ENCODE measurements around the gene LEUTX. TPM values are rescaled to one million over a fixed set of nuclear protein-coding genes. Genes with fewer than 3 reads are reported as not detected.

The LEUTX gene
- total and polyA plus RNA-seq, 9 donors: not detected

DNA sequence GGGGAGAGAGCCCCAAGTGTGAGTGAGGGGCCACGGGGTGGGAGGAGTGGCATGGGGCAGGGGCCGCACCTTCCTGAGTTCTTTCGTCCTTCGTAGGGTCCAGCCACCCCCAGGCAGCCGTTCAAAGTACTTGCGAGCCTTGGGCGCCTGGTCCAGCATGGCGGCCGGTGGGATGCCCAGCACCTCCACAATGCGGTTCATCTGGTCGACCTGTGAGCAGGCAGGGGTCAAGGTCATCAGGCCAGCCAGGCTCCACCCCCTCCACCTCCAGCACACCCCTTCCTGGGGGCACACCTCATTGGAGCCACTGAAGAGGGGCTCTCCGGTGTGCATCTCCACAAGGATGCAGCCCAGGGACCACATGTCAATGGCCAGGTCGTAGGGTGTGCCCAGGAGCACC lies 48.6 kb downstream of the LEUTX start:
- 80 to 83% (median 81%) methylated on average over 13 of the region's 13 CpGs for WGBS, 3 donors
- Histone ChIP-seq H3K9me3 (no peaks in the 10 kb centered on the region), H3K4me1 (ENCODE audit: insufficient read depth) (peaks cover 4% of the 10 kb centered on the region), H3K36me3 (no peaks in the 10 kb centered on the region), H3K4me3 (no peak overlapping the region), H3K27me3 (no peaks in the 10 kb centered on the region), H3K27ac (no peak overlapping the region)
- TF ChIP-seq POLR2A (IDR thresholded peaks at IDR 0.05) (no peak), EP300 (IDR thresholded peaks at IDR 0.05) (no peak)
- TF ChIP-seq, protein P1, sequence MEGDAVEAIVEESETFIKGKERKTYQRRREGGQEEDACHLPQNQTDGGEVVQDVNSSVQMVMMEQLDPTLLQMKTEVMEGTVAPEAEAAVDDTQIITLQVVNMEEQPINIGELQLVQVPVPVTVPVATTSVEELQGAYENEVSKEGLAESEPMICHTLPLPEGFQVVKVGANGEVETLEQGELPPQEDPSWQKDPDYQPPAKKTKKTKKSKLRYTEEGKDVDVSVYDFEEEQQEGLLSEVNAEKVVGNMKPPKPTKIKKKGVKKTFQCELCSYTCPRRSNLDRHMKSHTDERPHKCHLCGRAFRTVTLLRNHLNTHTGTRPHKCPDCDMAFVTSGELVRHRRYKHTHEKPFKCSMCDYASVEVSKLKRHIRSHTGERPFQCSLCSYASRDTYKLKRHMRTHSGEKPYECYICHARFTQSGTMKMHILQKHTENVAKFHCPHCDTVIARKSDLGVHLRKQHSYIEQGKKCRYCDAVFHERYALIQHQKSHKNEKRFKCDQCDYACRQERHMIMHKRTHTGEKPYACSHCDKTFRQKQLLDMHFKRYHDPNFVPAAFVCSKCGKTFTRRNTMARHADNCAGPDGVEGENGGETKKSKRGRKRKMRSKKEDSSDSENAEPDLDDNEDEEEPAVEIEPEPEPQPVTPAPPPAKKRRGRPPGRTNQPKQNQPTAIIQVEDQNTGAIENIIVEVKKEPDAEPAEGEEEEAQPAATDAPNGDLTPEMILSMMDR (IDR thresholded peaks at IDR 0.05): no peak
- intact Hi-C loops (cut with DNase I): no loop called here
- DNase-seq: no peak

DNA sequence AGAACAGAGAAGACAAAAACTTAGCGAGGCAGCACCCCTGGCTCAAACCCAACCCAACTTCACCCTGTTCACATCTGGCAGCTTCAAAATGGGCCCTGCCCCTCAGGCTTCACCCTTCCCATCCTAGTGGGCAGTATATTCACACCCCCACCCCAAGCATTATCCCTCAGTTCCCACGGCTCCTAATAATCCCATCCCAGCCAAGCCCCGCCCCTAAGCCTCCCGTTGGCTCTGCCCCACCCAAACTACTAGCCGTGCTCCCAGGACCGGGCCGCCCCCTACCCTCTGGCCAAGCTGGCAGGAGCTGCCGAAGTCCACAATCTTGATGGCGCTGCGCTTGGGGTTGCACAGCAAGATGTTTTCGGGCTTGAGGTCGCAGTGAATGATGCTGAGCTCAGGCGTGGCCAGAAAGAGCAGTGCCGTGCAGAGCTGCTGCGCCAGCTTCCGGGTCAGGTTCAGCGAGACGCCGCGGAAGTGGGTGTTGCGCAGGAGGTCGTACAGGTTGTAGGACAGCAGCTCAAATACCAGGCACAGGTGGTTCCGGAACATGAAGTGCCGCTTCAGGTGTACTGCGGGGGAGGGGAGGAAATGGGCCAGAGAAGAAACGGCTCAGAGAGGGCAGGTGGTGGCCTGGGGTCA lies 49.5 kb downstream of the LEUTX start:
- H3K4me1 ChIP-seq (ENCODE audit: insufficient read depth): peaks cover 7% of the 10 kb centered on the region
- WGBS, 3 donors: 76 to 80% (median 78%) methylated on average over 26 of the region's 26 CpGs
- no peak for TF ChIP-seq EP300 (IDR thresholded peaks at IDR 0.05)
- TF ChIP-seq POLR2A (IDR thresholded peaks at IDR 0.05): no peak
- TF ChIP-seq, protein P1 (IDR thresholded peaks at IDR 0.05): no peak
- H3K4me3 ChIP-seq: no peak overlapping the region
- no peaks in the 10 kb centered on the region for H3K27me3 ChIP-seq
- H3K36me3 ChIP-seq: no peaks in the 10 kb centered on the region
- H3K27ac ChIP-seq: no peak overlapping the region
- H3K9me3 ChIP-seq: no peaks in the 10 kb centered on the region
- DNase-seq: no peak
- intact Hi-C loops (cut with DNase I): no loop called here

DNA sequence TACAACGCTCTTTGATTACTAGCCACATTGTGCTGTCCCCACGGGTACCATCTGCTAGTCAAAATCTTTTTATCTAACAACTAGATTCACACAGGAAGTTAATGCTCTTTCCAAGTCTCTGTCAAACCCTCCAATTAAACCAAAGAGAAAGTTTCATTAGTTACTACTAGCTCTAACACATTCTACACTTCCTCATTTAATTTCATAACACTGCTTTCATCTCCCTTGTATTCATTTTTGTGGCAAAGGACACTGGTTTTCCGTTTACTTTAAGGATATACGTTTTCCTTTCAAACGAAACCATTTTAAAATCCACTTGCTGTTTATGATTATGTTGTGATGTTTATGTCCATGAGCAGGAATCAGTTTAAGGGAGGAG lies 50.0 kb downstream of the LEUTX start:
- Histone ChIP-seq H3K36me3 (no peaks in the 10 kb centered on the region), H3K9me3 (no peaks in the 10 kb centered on the region), H3K4me3 (no peak overlapping the region), H3K27ac (no peak overlapping the region), H3K4me1 (ENCODE audit: insufficient read depth) (peaks cover 4% of the 10 kb centered on the region), H3K27me3 (no peaks in the 10 kb centered on the region)
- no peak for DNase-seq
- TF ChIP-seq POLR2A (IDR thresholded peaks at IDR 0.05) (no peak), EP300 (IDR thresholded peaks at IDR 0.05) (no peak)
- TF ChIP-seq, protein P1 (IDR thresholded peaks at IDR 0.05): no peak
- intact Hi-C loops (cut with DNase I): no loop called here
- 65 to 70% (median 67%) methylated on average over 5 of the region's 5 CpGs for WGBS, 3 donors

DNA sequence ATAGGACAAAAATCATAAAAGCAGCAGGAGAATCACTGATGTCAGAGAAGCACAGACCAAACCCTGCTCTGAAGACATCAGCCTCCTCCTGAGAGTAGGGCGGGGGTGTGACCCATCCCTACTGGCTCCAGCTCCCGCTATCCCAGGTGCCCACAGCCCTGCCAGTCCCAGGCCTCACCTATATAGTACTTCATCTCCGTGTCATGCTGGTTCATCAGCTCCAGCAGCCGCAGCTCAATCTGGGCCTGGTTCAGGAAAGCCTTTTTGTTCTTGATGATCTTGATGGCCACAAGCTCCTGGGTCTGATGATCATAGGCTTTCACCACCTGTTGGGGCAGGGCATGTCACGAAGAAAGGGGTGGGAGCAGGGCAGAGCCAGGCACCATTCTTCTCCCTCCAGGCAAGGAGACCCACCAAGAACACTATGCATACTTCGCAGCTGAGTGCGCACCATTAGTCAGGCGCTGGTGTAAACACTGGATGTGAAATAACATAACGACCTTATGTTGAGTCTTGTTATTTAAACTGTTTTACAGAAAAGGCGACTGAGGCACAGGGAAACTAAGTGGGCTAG lies 51.1 kb downstream of the LEUTX start:
- WGBS, 3 donors: 86 to 90% (median 89%) methylated on average over 10 of the region's 10 CpGs
- Histone ChIP-seq H3K4me3 (no peak overlapping the region), H3K27me3 (no peaks in the 10 kb centered on the region), H3K9me3 (no peaks in the 10 kb centered on the region), H3K36me3 (no peaks in the 10 kb centered on the region), H3K27ac (no peak overlapping the region), H3K4me1 (ENCODE audit: insufficient read depth) (peaks cover 4% of the 10 kb centered on the region)
- no peak for DNase-seq
- intact Hi-C loops (cut with DNase I): no loop called here
- TF ChIP-seq POLR2A (IDR thresholded peaks at IDR 0.05) (no peak), EP300 (IDR thresholded peaks at IDR 0.05) (no peak)
- TF ChIP-seq, protein P1 (IDR thresholded peaks at IDR 0.05): no peak

All from ovary (tissue), 9 donors.